H1 (cell line): Measurements from ENCODE around the gene BRCA2. TPM values are rescaled to one million over a fixed set of nuclear protein-coding genes. Genes with fewer than 3 reads are reported as not detected.

Source experiments
- ASH2L ChIP-seq: fragments of 200-600, 300-600 bp; sonication (generic); IDR thresholded peaks from one replicate; pipeline ENCODE4 v1.7.1; 2017; ENCODE audit warnings: low read length
- BRCA1 ChIP-seq: IDR thresholded peaks from 2 replicates; pipeline ENCODE4 v1.6.1; 2012; ENCODE audit warnings: low read depth, low read length, improper control_type of control experiment
- CTBP2 ChIP-seq: IDR thresholded peaks from 2 replicates; pipeline ENCODE4 v1.7.0; 2011; ENCODE audit warnings: borderline replicate concordance, mild to moderate bottlenecking, moderate library complexity, mixed read lengths, low read length; ENCODE audit not compliant: insufficient read depth, insufficient read length
- EGR1 ChIP-seq: IDR thresholded peaks from 2 replicates; pipeline ENCODE4 v1.6.1; 2011; ENCODE audit warnings: low read depth, low read length, borderline replicate concordance
- MAX ChIP-seq: IDR thresholded peaks from 2 replicates; pipeline ENCODE4 v1.6.1; 2012; ENCODE audit warnings: inconsistent platforms
- NANOG ChIP-seq: IDR thresholded peaks from 2 replicates; pipeline ENCODE4 v1.6.1; 2011; ENCODE audit warnings: low read length, low read depth, mild to moderate bottlenecking, inconsistent platforms; ENCODE audit not compliant: insufficient read depth, poor library complexity, severe bottlenecking
- polyA plus RNA-seq, 7 experiments: library from polyadenylated mRNA; depleted of rRNA in 3 of 7; stranded (reverse) in 5 of 7; unstranded in 2 of 7; fragments of >200 nt in 5 of 7; fragments of 200-250 nt in 2 of 7; gene quantifications; 1 replicate in 5 of 7; 2 replicates in 1 of 7; 4 replicates in 1 of 7; pipeline versions ENCODE4 v1.2.1 to v1.2.3, GENCODE V29; 2011 to 2013; ENCODE audit warnings: missing spikeins in 2 of 7, mixed read lengths in 2 of 7
- total RNA-seq: library from RNA; stranded (reverse); fragmentation: NEBNext Ultra II Directional; extraction: Animal tissue kit (Norgen Biotek cat#: 25700); gene quantifications from 2 replicates; pipeline ENCODE4 v1.2.1, GENCODE V29; 2021
- TF ChIP-seq, protein P1 (sequence below): IDR thresholded peaks from 2 replicates; pipeline ENCODE4 v1.6.1; 2011; ENCODE audit warnings: low read length, improper control_type of control experiment
- TF ChIP-seq, protein P2 (sequence below): IDR thresholded peaks from 2 replicates; pipeline ENCODE4 v1.6.1; 2012; ENCODE audit warnings: low read length, inconsistent platforms

BRCA2 gene
- total and polyA plus RNA-seq, 2 of the 8 experiments (the other 6 are each of a cell fraction or from before 2014, with no cell fraction given) = 4.2 to 24.9 TPM

DNA sequence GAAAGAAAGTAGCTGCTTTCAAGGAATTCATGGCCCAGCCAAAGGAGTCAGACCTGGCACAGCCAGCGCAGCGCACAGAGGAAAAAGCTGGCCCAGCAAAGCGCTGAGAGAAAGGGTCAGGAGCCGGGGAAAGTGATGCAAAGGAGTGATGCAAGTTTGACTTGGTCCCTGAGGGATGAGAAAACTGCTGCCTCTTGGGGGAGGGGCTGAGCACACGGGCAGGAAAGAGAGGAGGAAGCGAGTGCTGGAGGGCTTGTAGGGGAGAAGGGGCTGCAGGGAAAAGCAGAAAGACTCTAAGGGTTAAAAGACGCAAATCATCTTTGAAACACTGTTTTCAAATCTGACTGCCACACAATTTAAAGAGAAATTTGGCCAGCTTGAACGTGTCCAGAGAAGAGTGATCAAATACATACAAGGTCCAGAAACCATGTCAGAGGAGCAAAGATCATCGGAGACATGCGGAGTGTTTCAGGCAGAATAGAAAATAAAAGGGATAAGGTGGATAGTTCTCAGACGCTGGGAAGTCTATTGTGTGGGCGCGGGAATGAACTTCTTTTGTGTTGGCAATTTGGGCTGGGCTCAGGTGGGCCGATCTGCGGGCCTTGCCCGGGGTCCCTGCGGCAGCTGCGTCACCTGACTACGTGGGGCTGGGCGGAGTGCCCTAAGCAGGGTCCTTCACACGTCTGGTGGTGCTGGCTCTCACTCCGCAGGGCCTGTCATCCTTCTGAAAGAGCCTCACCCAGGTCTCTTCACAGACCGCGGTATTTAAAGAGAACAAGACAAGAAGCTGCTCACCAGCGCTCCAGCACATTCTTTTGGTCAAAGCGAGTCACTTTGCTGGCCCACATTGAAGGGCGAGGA, 94.5 kb downstream of the BRCA2 start (continued):
- no peak for TF ChIP-seq NANOG
- TF ChIP-seq BRCA1 = no peak
- TF ChIP-seq ASH2L = peak; percentile 93
- TF ChIP-seq CTBP2 = peak; percentile 51
- TF ChIP-seq, protein P1, sequence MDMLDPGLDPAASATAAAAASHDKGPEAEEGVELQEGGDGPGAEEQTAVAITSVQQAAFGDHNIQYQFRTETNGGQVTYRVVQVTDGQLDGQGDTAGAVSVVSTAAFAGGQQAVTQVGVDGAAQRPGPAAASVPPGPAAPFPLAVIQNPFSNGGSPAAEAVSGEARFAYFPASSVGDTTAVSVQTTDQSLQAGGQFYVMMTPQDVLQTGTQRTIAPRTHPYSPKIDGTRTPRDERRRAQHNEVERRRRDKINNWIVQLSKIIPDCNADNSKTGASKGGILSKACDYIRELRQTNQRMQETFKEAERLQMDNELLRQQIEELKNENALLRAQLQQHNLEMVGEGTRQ = peak; percentile 52; the same call in 1 of the 2 replicates
- peak; percentile 26 for TF ChIP-seq MAX
- TF ChIP-seq, protein P2, sequence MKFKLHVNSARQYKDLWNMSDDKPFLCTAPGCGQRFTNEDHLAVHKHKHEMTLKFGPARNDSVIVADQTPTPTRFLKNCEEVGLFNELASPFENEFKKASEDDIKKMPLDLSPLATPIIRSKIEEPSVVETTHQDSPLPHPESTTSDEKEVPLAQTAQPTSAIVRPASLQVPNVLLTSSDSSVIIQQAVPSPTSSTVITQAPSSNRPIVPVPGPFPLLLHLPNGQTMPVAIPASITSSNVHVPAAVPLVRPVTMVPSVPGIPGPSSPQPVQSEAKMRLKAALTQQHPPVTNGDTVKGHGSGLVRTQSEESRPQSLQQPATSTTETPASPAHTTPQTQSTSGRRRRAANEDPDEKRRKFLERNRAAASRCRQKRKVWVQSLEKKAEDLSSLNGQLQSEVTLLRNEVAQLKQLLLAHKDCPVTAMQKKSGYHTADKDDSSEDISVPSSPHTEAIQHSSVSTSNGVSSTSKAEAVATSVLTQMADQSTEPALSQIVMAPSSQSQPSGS = no peak; the same call in 1 of the 2 replicates
- TF ChIP-seq EGR1 = no peak
